Ishikawa (cell line): ENCODE measurements around the gene FBXO17.

Source experiments
- CEBPB ChIP-seq: IDR thresholded peaks from 2 replicates; pipeline ENCODE4 v1.6.1; 2012
- CREB1 ChIP-seq: IDR thresholded peaks from 2 replicates; pipeline ENCODE4 v1.6.1; 2012; ENCODE audit warnings: low read depth
- EP300 ChIP-seq: IDR thresholded peaks from 2 replicates; pipeline ENCODE4 v1.6.1; 2012; ENCODE audit warnings: borderline replicate concordance
- FOXM1 ChIP-seq: IDR thresholded peaks from 2 replicates; pipeline ENCODE4 v1.6.1; 2012; ENCODE audit warnings: low read depth, borderline replicate concordance
- MAX ChIP-seq: IDR thresholded peaks from 2 replicates; pipeline ENCODE4 v1.6.1; 2012
- NFIC ChIP-seq: IDR thresholded peaks from 2 replicates; pipeline ENCODE4 v1.6.1; 2012
- RAD21 ChIP-seq: IDR thresholded peaks from 2 replicates; pipeline ENCODE4 v1.6.1; 2012; ENCODE audit warnings: low read depth
- REST ChIP-seq: IDR thresholded peaks from 2 replicates; pipeline ENCODE4 v1.6.1; 2012; ENCODE audit warnings: low read depth, mild to moderate bottlenecking
- TAF1 ChIP-seq: IDR thresholded peaks from 2 replicates; pipeline ENCODE4 v1.6.1; 2012; ENCODE audit warnings: low read depth, mild to moderate bottlenecking
- TCF12 ChIP-seq: IDR thresholded peaks from 2 replicates; pipeline ENCODE4 v1.6.1; 2012; ENCODE audit warnings: low read depth
- TEAD4 ChIP-seq: IDR thresholded peaks from 2 replicates; pipeline ENCODE4 v1.6.1; 2012
- YY1 ChIP-seq: IDR thresholded peaks from 2 replicates; pipeline ENCODE4 v1.6.1; 2012; ENCODE audit warnings: low read depth
- ZBTB7A ChIP-seq: IDR thresholded peaks from 2 replicates; pipeline ENCODE4 v1.6.1; 2012; ENCODE audit warnings: low read depth

- TF ChIP-seq NFIC, result no peak
- TF ChIP-seq YY1, result no peak
- no peak for TF ChIP-seq EP300
- no peak for TF ChIP-seq ZBTB7A
- no peak for TF ChIP-seq REST
- TF ChIP-seq CEBPB, result no peak
- no peak for TF ChIP-seq FOXM1
- no peak for TF ChIP-seq MAX
- TF ChIP-seq CREB1, result no peak
- TF ChIP-seq RAD21, result no peak
- TF ChIP-seq TCF12, result no peak
- TF ChIP-seq TAF1, result no peak
- no peak for TF ChIP-seq TEAD4
These were observed 59.9 kb downstream of the FBXO17 start for GRCh38 chr19:38915329-38916321.
